ENCODE data around the gene TMTC2. TPM values are rescaled to one million over a fixed set of nuclear protein-coding genes. Genes with fewer than 3 reads are reported as not detected.

TMTC2 gene
- total RNA-seq, 5 donors from 2014 or later (not counting 1 experiment from before 2014, with no cell fraction given) = 3.6 to 5.4 (median 4.4) TPM

DNA sequence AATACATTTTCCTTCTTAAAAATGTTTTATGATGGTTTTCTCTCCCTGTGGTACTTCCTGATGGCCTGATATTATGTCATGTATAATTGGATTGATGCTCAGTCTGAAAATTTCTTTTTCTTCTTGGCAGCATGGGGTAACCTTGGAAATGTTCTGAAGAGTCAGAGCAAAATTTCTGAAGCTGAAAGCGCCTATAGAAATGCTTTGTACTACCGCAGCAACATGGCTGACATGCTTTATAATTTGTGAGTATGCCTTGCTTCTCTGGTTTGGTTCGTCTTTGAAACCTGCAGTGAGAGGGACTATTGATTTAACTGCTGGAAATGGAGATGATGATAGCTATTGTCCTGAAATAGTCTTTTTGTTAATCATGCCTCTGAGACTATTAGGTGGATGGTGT is 243.6 kb downstream of the TMTC2 start:
- Mint-ChIP-seq H3K27ac (no peak overlapping the region), H3K4me3 (no peak overlapping the region), H3K9me3 (no peaks in the 10 kb centered on the region), H3K36me3 (peaks cover 6% of the 10 kb centered on the region), H3K4me1 (no peaks in the 10 kb centered on the region), H3K27me3 (no peaks in the 10 kb centered on the region)
- Histone ChIP-seq H3K36me3 (ENCODE audit: control insufficient read depth in 2 of 2, extremely low read depth in 1 of 2, insufficient read depth in 1 of 2, low read length in 1 of 2) (no peaks in the 10 kb centered on the region), H3K9me3 (no peaks in the 10 kb centered on the region), H3K4me1 (ENCODE audit: control insufficient read depth in 1 of 2, extremely low read depth in 1 of 2, insufficient read depth in 2 of 2, low read length in 2 of 2) (no peaks in the 10 kb centered on the region), H3K4me3 (ENCODE audit: control insufficient read depth in 1 of 2, extremely low read depth in 1 of 2, low read length in 1 of 2) (no peak overlapping the region), H3K27me3 (replicated peaks in 1 of 2; ENCODE audit: control insufficient read depth in 2 of 2, extremely low read depth in 1 of 2, insufficient read depth in 2 of 2, low read length in 1 of 2) (no peaks in the 10 kb centered on the region), H3K27ac (ENCODE audit: low read length) (no peak overlapping the region)
- ATAC-seq (replicated peaks in 1 of 4) = no peak
- WGBS (ENCODE audit: insufficient coverage) = 87% methylated on average over 3 of the region's 3 CpGs
- CTCF ChIA-PET = no interaction called here
- no peak for DNase-seq
- POLR2A ChIA-PET = no interaction called here

DNA sequence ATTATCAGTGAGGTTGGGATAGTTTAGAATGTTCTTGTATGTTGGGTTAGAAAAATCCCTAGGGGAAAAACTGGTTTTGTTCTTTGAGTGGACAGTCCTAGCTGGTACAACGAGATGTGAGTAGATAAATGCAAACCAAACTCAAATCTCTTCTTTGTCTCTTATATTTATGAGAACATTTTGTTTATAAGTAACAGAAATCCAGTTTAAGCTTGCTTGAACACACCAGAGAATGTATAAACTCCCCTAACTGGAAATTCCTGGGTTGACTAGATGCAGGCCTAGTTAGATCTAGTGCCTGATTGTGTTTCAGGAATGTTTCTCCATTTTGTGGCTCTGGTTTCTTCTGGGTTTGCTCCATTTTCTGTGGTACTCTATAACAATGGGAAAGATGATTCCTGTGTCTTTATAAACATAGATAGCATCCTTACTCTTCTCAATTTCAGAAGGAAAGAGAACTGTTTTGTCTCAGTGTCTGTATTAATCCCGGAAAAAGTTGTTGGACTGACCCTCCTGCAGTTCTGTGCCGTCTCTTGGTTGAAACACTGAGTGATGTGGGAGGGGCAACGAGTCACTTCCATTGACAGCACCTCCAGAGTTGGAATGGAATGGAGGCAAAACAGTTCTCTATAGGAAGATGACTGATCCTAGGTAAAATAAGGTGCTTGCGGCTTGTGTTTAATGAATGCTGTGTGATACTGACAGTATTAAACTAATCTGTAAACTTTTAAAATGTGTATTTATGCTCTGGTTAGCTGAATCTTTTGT is 244.8 kb downstream of the TMTC2 start:
- Histone ChIP-seq H3K36me3 (ENCODE audit: control insufficient read depth in 2 of 2, extremely low read depth in 1 of 2, insufficient read depth in 1 of 2, low read length in 1 of 2) (no peaks in the 10 kb centered on the region), H3K27me3 (replicated peaks in 1 of 2; ENCODE audit: control insufficient read depth in 2 of 2, extremely low read depth in 1 of 2, insufficient read depth in 2 of 2, low read length in 1 of 2) (no peaks in the 10 kb centered on the region), H3K27ac (ENCODE audit: low read length) (no peak overlapping the region), H3K4me3 (ENCODE audit: control insufficient read depth in 1 of 2, extremely low read depth in 1 of 2, low read length in 1 of 2) (no peak overlapping the region), H3K4me1 (ENCODE audit: control insufficient read depth in 1 of 2, extremely low read depth in 1 of 2, insufficient read depth in 2 of 2, low read length in 2 of 2) (no peaks in the 10 kb centered on the region), H3K9me3 (no peaks in the 10 kb centered on the region)
- 70% methylated on average over 2 of the region's 5 CpGs for WGBS (ENCODE audit: insufficient coverage)
- POLR2A ChIA-PET = no interaction called here
- DNase-seq (no peak), ATAC-seq (replicated peaks in 1 of 4) (no peak)
- Mint-ChIP-seq H3K4me1 (no peaks in the 10 kb centered on the region), H3K4me3 (no peak overlapping the region), H3K36me3 (peaks cover 6% of the 10 kb centered on the region), H3K27ac (no peak overlapping the region), H3K9me3 (no peaks in the 10 kb centered on the region), H3K27me3 (no peaks in the 10 kb centered on the region)
- CTCF ChIA-PET = no interaction called here

DNA sequence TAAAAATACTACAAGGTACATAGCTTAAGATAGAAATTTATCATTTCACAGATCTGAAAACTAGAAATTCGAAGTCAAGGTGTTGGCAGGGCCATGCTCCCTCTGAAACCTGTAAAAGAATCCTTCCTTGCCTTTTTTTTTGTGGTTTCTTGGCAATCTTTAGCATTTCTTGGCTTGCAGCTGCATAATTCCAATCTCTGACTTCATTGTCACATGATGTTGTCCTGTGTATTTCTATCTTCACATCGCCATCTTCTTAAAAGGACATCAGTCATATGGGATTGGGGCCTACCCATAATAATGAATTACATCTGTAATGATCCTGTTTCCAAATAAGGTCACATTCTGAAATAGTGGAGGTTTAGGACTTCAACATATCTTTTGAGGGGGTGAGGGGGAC is 250.4 kb downstream of the TMTC2 start:
- Mint-ChIP-seq H3K27me3 (no peaks in the 10 kb centered on the region), H3K36me3 (no peaks in the 10 kb centered on the region), H3K27ac (no peak overlapping the region), H3K9me3 (peaks cover 0 to 3% (median 0%) of the 10 kb centered on the region in 3 donors), H3K4me1 (no peaks in the 10 kb centered on the region), H3K4me3 (no peak overlapping the region)
- Histone ChIP-seq H3K9me3 (no peaks in the 10 kb centered on the region), H3K36me3 (ENCODE audit: control insufficient read depth in 2 of 2, extremely low read depth in 1 of 2, insufficient read depth in 1 of 2, low read length in 1 of 2) (no peaks in the 10 kb centered on the region), H3K27me3 (replicated peaks in 1 of 2; ENCODE audit: control insufficient read depth in 2 of 2, extremely low read depth in 1 of 2, insufficient read depth in 2 of 2, low read length in 1 of 2) (no peaks in the 10 kb centered on the region), H3K4me1 (ENCODE audit: control insufficient read depth in 1 of 2, extremely low read depth in 1 of 2, insufficient read depth in 2 of 2, low read length in 2 of 2) (no peaks in the 10 kb centered on the region), H3K4me3 (ENCODE audit: control insufficient read depth in 1 of 2, extremely low read depth in 1 of 2, low read length in 1 of 2) (no peak overlapping the region), H3K27ac (ENCODE audit: low read length) (no peak overlapping the region)
- DNase-seq (no peak), ATAC-seq (replicated peaks in 1 of 4) (no peak)
- ChIA-PET CTCF (no interaction called here), POLR2A (no interaction called here)
- 60% methylated on average over 1 of the region's 2 CpGs for WGBS (ENCODE audit: insufficient coverage)

DNA sequence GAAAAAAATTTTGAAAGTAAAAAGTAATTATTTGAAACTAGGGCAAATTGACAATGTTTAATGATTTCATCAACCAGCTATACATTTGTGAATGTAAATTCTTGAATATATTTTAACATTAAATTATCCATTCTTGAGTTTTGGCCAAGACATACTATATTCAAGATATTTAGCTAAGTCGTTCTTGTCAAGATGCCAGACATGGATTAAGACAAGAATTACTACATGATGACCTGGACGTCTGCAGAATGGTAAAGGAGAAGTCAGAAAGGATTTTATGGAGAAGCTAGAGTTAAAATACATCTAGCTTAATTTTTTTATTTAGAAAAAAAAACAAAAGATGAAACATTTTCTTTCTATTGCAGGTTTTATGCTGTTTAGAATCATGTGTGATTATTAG is 255.8 kb downstream of the TMTC2 start:
- H3K27me3 ChIP-seq (replicated peaks in 1 of 2; ENCODE audit: control insufficient read depth in 2 of 2, extremely low read depth in 1 of 2, insufficient read depth in 2 of 2, low read length in 1 of 2) = no peaks in the 10 kb centered on the region
- ATAC-seq (replicated peaks in 1 of 4) = no peak
- CTCF ChIA-PET = no interaction called here
- peaks cover 2% of the 10 kb centered on the region for H3K36me3 Mint-ChIP-seq
- no peaks in the 10 kb centered on the region for H3K27me3 Mint-ChIP-seq
- H3K4me1 Mint-ChIP-seq = no peaks in the 10 kb centered on the region
- DNase-seq = no peak
- no peaks in the 10 kb centered on the region for H3K36me3 ChIP-seq (ENCODE audit: control insufficient read depth in 2 of 2, extremely low read depth in 1 of 2, insufficient read depth in 1 of 2, low read length in 1 of 2)
- POLR2A ChIA-PET = no interaction called here
- no peak overlapping the region for H3K4me3 ChIP-seq (ENCODE audit: control insufficient read depth in 1 of 2, extremely low read depth in 1 of 2, low read length in 1 of 2)
- no peak overlapping the region for H3K27ac Mint-ChIP-seq
- no CpG with 5 or more reads among the region's 2 CpGs for WGBS (ENCODE audit: insufficient coverage)
- H3K4me1 ChIP-seq (ENCODE audit: control insufficient read depth in 1 of 2, extremely low read depth in 1 of 2, insufficient read depth in 2 of 2, low read length in 2 of 2) = no peaks in the 10 kb centered on the region
- no peaks in the 10 kb centered on the region for H3K9me3 ChIP-seq
- no peak overlapping the region for H3K4me3 Mint-ChIP-seq
- no peak overlapping the region for H3K27ac ChIP-seq (ENCODE audit: low read length)
- peaks cover 0 to 4% (median 3%) of the 10 kb centered on the region in 3 donors for H3K9me3 Mint-ChIP-seq

DNA sequence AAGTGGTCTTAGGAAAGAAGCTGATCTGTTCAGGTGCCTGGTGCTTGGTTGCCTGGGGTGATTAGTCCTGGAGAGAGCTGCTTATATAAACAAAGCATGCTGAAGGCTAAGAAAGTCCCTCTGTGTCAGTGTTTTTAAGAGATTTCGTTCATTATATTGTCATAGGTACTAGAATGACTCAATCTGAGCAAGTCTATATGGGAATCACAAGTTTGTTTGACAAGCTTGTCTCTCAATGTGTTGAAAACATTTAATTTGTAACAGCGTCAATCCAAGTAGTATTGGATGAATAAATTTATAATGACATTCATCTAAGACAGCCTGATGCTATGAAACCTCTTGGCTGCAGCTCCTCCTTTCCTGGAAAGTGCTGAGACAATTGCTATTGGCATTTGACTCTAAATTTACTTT is 256.3 kb downstream of the TMTC2 start:
- Mint-ChIP-seq H3K36me3 (peaks cover 2% of the 10 kb centered on the region), H3K27me3 (no peaks in the 10 kb centered on the region), H3K27ac (no peak overlapping the region), H3K9me3 (peaks cover 0 to 4% (median 3%) of the 10 kb centered on the region in 3 donors), H3K4me3 (no peak overlapping the region), H3K4me1 (no peaks in the 10 kb centered on the region)
- no peaks in the 10 kb centered on the region for H3K9me3 ChIP-seq
- DNase-seq = no peak
- no peak overlapping the region for H3K27ac ChIP-seq (ENCODE audit: low read length)
- no peaks in the 10 kb centered on the region for H3K4me1 ChIP-seq (ENCODE audit: control insufficient read depth in 1 of 2, extremely low read depth in 1 of 2, insufficient read depth in 2 of 2, low read length in 2 of 2)
- no peak overlapping the region for H3K4me3 ChIP-seq (ENCODE audit: control insufficient read depth in 1 of 2, extremely low read depth in 1 of 2, low read length in 1 of 2)
- H3K36me3 ChIP-seq (ENCODE audit: control insufficient read depth in 2 of 2, extremely low read depth in 1 of 2, insufficient read depth in 1 of 2, low read length in 1 of 2) = no peaks in the 10 kb centered on the region
- WGBS (ENCODE audit: insufficient coverage) = 20% methylated on average over 1 of the region's 2 CpGs
- CTCF ChIA-PET = no interaction called here
- POLR2A ChIA-PET = no interaction called here
- H3K27me3 ChIP-seq (replicated peaks in 1 of 2; ENCODE audit: control insufficient read depth in 2 of 2, extremely low read depth in 1 of 2, insufficient read depth in 2 of 2, low read length in 1 of 2) = no peaks in the 10 kb centered on the region
- ATAC-seq (replicated peaks in 1 of 4) = no peak

DNA sequence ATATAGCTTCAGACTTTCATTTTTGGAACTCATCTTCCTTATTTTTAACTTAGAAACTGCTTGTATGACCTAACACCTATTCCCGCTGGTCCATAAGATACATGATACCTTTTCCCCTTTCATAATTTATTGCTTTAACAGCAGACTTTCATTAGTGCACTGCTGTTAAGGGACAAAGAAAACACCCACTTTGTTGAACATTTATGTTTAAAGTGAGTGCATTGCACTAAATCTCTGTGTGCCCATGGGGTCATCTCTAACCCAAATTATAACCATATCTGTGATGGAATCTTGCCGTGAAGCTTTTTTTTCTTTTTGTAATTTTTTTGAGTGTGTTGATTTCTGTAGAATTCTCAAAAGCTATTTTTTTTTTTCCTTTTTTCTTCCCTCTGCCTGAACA is 261.8 kb downstream of the TMTC2 start:
- Histone ChIP-seq H3K36me3 (ENCODE audit: control insufficient read depth in 2 of 2, extremely low read depth in 1 of 2, insufficient read depth in 1 of 2, low read length in 1 of 2) (no peaks in the 10 kb centered on the region), H3K4me1 (ENCODE audit: control insufficient read depth in 1 of 2, extremely low read depth in 1 of 2, insufficient read depth in 2 of 2, low read length in 2 of 2) (no peaks in the 10 kb centered on the region), H3K9me3 (no peaks in the 10 kb centered on the region), H3K4me3 (ENCODE audit: control insufficient read depth in 1 of 2, extremely low read depth in 1 of 2, low read length in 1 of 2) (no peak overlapping the region), H3K27ac (ENCODE audit: low read length) (no peak overlapping the region), H3K27me3 (replicated peaks in 1 of 2; ENCODE audit: control insufficient read depth in 2 of 2, extremely low read depth in 1 of 2, insufficient read depth in 2 of 2, low read length in 1 of 2) (no peaks in the 10 kb centered on the region)
- CTCF ChIA-PET = interaction anchor here in 1 of 2 donors (0.6 kb wide), 1 partner anchor 1026 kb away, joined by 6 read pairs; no protein-coding TSS in a partner anchor
- Mint-ChIP-seq H3K4me3 (no peak overlapping the region), H3K4me1 (no peaks in the 10 kb centered on the region), H3K27ac (no peak overlapping the region), H3K27me3 (no peaks in the 10 kb centered on the region), H3K9me3 (peaks cover 0 to 4% (median 0%) of the 10 kb centered on the region in 3 donors), H3K36me3 (no peaks in the 10 kb centered on the region)
- DNase-seq (no peak), ATAC-seq (replicated peaks in 1 of 4) (no peak)
- POLR2A ChIA-PET = no interaction called here
- WGBS (ENCODE audit: insufficient coverage) = no CpG with 5 or more reads among the region's 2 CpGs
